ENCODE data around the gene INTS4.

- no peak for TF ChIP-seq CTCF (IDR thresholded peaks at IDR 0.05; ENCODE audit: low read depth, low read length, poor library complexity, severe bottlenecking)
- TF ChIP-seq EZH2phosphoT487 (IDR thresholded peaks at IDR 0.05; ENCODE audit: borderline replicate concordance, low read length) = no peak
Measured at GRCh38 chr11:78039919-78040671, 45.6 kb upstream of the INTS4 start.
